Liver (tissue), 3 donors: ENCODE results near the gene KSR2.

Source experiments
- CTCF ChIP-seq: fragments of 150-350 bp; IDR thresholded peaks from 2 replicates; pipeline ENCODE4 v1.5.1; 2017; ENCODE audit warnings: improper control_type of control experiment, low read depth, low read length; ENCODE audit not compliant: missing input control
- EGR1 ChIP-seq, 2 donors: IDR thresholded peaks; 2 replicates each; pipeline ENCODE4 v1.6.1; 2016 to 2018; ENCODE audit warnings: antibody characterized with exemption in 2 of 2, low read depth in 2 of 2
- FOXA2 ChIP-seq: IDR thresholded peaks from 2 replicates; pipeline ENCODE4 v1.6.1; 2016; ENCODE audit warnings: antibody characterized with exemption
- GABPA ChIP-seq, 2 donors: IDR thresholded peaks in 1 of 2; conservative IDR thresholded peaks in 1 of 2; 2 replicates each; pipeline ENCODE4 v1.6.1; 2016; ENCODE audit warnings: antibody characterized with exemption in 2 of 2, mild to moderate bottlenecking in 1 of 2, moderate library complexity in 1 of 2
- HNF4A ChIP-seq, 2 donors: conservative IDR thresholded peaks; 2 replicates each; pipeline ENCODE4 v1.6.1; 2016; ENCODE audit warnings: antibody characterized with exemption in 2 of 2, mild to moderate bottlenecking in 2 of 2
- JUND ChIP-seq, 2 donors: IDR thresholded peaks; 2 replicates each; pipeline ENCODE4 v1.6.1; 2016; ENCODE audit warnings: antibody characterized with exemption in 2 of 2
- MAX ChIP-seq: IDR thresholded peaks from 2 replicates; pipeline ENCODE4 v1.6.1; 2016; ENCODE audit warnings: antibody characterized with exemption
- RAD21 ChIP-seq, 2 donors: IDR thresholded peaks; 2 replicates each; pipeline ENCODE4 v1.6.1; 2016; ENCODE audit warnings: antibody characterized with exemption in 2 of 2, mild to moderate bottlenecking in 2 of 2
- REST ChIP-seq: IDR thresholded peaks from 2 replicates; pipeline ENCODE4 v1.6.1; 2016; ENCODE audit warnings: antibody characterized with exemption, mild to moderate bottlenecking
- SP1 ChIP-seq: IDR thresholded peaks from 2 replicates; pipeline ENCODE4 v1.6.1; 2018; ENCODE audit warnings: antibody characterized with exemption, mild to moderate bottlenecking
- TAF1 ChIP-seq: conservative IDR thresholded peaks from 2 replicates; pipeline ENCODE4 v1.6.1; 2016; ENCODE audit warnings: antibody characterized with exemption, mild to moderate bottlenecking
- YY1 ChIP-seq: IDR thresholded peaks from 2 replicates; pipeline ENCODE4 v1.6.1; 2016; ENCODE audit warnings: antibody characterized with exemption, mild to moderate bottlenecking
- ZBTB33 ChIP-seq: IDR thresholded peaks from 2 replicates; pipeline ENCODE4 v1.6.1; 2016; ENCODE audit warnings: antibody characterized with exemption
- donor health status: healthy.
- donor health status: healthy.

GRCh38 chr12:117497407-117497806 lies 471.4 kb downstream of the KSR2 start:
- TF ChIP-seq GABPA (IDR thresholded peaks at IDR 0.05 in 1 of 2, conservative IDR thresholded peaks at IDR 0.05 in 1 of 2): no peak
- no peak for TF ChIP-seq CTCF
- TF ChIP-seq JUND (IDR thresholded peaks at IDR 0.05): no peak
- TF ChIP-seq REST: no peak
- no peak for TF ChIP-seq SP1
- no peak for TF ChIP-seq TAF1
- TF ChIP-seq MAX: no peak
- TF ChIP-seq HNF4A (conservative IDR thresholded peaks at IDR 0.05): no peak
- TF ChIP-seq YY1: no peak
- no peak for TF ChIP-seq ZBTB33
- TF ChIP-seq RAD21 (IDR thresholded peaks at IDR 0.05): no peak
- TF ChIP-seq EGR1 (IDR thresholded peaks at IDR 0.05; ENCODE audit: low read depth in 2 of 2): no peak
- no peak for TF ChIP-seq FOXA2
